ENCODE measurements around the gene MRTFA.
"Not testable (repeated sequence)": the region's sequence is repeated elsewhere in the genome, so short reads cannot be mapped to it uniquely, and the experiment has no call there.

MRTFA gene

GRCh38 chr22:40547729-40548143 lies 88.8 kb downstream of the MRTFA start:
- DNase-seq: no peak

GRCh38 chr22:40544758-40545157 lies 91.8 kb downstream of the MRTFA start:
- no peak for DNase-seq

GRCh38 chr22:40542821-40543540 lies 93.5 kb downstream of the MRTFA start:
- DNase-seq: no peak

GRCh38 chr22:40541300-40541699 lies 95.2 kb downstream of the MRTFA start:
- no peak for DNase-seq

GRCh38 chr22:40540265-40540664 lies 96.3 kb downstream of the MRTFA start:
- DNase-seq: no peak

GRCh38 chr22:40536149-40536548 lies 100.4 kb downstream of the MRTFA start:
- DNase-seq: not testable (repeated sequence)

- DNase-seq: no peak
These were observed 100.9 kb downstream of the MRTFA start for GRCh38 chr22:40535642-40536041.

- DNase-seq: no peak
These were observed 101.4 kb downstream of the MRTFA start for GRCh38 chr22:40535189-40535512.

GRCh38 chr22:40534379-40535188 lies 101.9 kb downstream of the MRTFA start:
- no peak for DNase-seq

GRCh38 chr22:40533712-40534378 lies 102.7 kb downstream of the MRTFA start:
- peak; percentile 43 for DNase-seq

GRCh38 chr22:40531951-40532900 lies 104.3 kb downstream of the MRTFA start:
- DNase-seq: no peak

GRCh38 chr22:40530391-40530790 lies 106.1 kb downstream of the MRTFA start:
- not testable (repeated sequence) for DNase-seq

- DNase-seq: no peak
These were observed 106.7 kb downstream of the MRTFA start for GRCh38 chr22:40529821-40530220.

GRCh38 chr22:40526960-40527359 lies 109.6 kb downstream of the MRTFA start:
- no peak for DNase-seq

GRCh38 chr22:40525250-40525884 lies 111.2 kb downstream of the MRTFA start:
- DNase-seq: no peak

- DNase-seq: no peak
These were observed 111.9 kb downstream of the MRTFA start for GRCh38 chr22:40524392-40525249.

GRCh38 chr22:40522141-40522540 lies 114.4 kb downstream of the MRTFA start:
- no peak for DNase-seq

- no peak for DNase-seq
These were observed 115.5 kb downstream of the MRTFA start for GRCh38 chr22:40521046-40521445.

- DNase-seq: no peak
These were observed 116.0 kb downstream of the MRTFA start for GRCh38 chr22:40520562-40520961.

- no peak for DNase-seq
These were observed 116.6 kb downstream of the MRTFA start for GRCh38 chr22:40519948-40520331.

- no peak for DNase-seq
These were observed 117.1 kb downstream of the MRTFA start for GRCh38 chr22:40519284-40519947.
